Measurements from ENCODE around the gene KCNQ1OT1.

Gene KCNQ1OT1

DNA sequence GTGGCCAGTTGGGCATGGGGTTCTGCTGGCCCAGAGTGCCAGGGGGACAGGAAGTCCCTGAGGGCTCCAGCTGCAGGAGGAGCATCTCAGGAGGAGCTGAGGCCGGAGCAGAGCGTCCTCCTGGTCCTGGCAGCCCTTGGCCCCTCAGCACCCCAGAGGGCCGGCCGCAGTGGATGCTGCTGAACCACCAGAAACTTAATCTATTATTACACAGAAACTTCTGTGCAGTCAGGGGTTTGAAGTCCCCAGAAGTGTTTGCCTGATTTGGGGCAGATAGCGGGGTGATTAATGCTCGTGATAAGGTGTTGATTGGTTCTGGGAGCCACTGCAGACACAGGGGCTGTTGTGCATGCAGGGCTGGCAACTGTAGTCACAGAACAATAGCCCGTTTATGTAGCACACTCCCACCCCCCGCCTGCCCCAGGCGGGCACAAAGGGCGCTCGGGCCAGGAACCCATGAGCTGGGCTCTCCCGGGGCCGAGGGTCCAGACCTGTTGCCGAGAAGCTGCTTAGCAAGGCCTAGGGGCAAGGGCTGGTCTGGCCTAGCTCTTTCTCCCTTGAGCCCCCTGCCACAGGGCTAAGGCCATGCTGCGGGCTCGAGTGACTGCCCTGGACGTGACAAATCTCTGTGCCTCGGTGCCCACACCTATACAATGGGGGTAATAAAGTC lies 29.0 kb upstream of the KCNQ1OT1 start:
- H3K9ac ChIP-seq (ENCODE audit: low read length in 5 of 5) = no peak overlapping the region
- no peaks in the 10 kb centered on the region for H3K9me3 ChIP-seq (ENCODE audit: control insufficient read depth in 5 of 5, low read length in 5 of 5)
- H3K4me3 ChIP-seq (ENCODE audit: low read depth in 1 of 5, low read length in 5 of 5) = no peak overlapping the region
- peaks cover 0 to 40% (median 21%) of the 10 kb centered on the region in 5 donors for H3K4me1 ChIP-seq (ENCODE audit: control insufficient read depth in 5 of 5, insufficient read depth in 5 of 5, low read length in 5 of 5)
- no peaks in the 10 kb centered on the region for H3K27me3 ChIP-seq (ENCODE audit: control insufficient read depth in 5 of 5, insufficient read depth in 4 of 5, low read length in 5 of 5)
- no peaks in the 10 kb centered on the region for H3K36me3 ChIP-seq (ENCODE audit: control insufficient read depth in 5 of 5, insufficient read depth in 5 of 5, low read length in 5 of 5)
- H3K27ac ChIP-seq (ENCODE audit: low read depth, low read length) = no peak overlapping the region

DNA sequence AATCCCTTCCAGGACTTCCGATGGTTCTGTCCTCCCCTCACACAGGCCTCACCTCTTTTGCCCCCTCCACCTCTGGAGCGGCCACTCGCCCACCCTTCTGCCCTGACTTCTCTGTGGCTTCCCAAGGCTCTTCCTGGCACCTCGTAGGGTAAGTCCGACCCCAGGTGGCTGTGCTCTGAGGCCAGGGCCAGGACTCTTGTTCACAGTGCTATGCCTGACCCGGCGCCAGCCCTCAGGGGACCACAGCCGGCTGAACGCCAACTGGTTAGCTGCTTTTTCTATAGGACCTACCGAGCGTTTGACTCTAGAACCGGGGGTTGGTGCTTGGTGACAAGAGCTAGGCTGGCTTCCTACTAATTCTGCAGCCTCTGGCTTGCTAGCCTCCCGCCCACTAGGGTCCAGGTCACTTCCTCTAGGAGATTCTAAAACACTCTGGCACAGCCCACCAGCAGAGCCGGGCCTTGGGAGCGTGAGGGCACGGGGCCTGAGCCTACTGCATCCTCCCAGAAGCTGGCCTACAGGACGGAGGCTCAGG lies 28.4 kb upstream of the KCNQ1OT1 start:
- no peak overlapping the region for H3K27ac ChIP-seq (ENCODE audit: low read depth, low read length)
- no peaks in the 10 kb centered on the region for H3K9me3 ChIP-seq (ENCODE audit: control insufficient read depth in 5 of 5, low read length in 5 of 5)
- no peaks in the 10 kb centered on the region for H3K36me3 ChIP-seq (ENCODE audit: control insufficient read depth in 5 of 5, insufficient read depth in 5 of 5, low read length in 5 of 5)
- no peak overlapping the region for H3K9ac ChIP-seq (ENCODE audit: low read length in 5 of 5)
- H3K4me3 ChIP-seq (ENCODE audit: low read depth in 1 of 5, low read length in 5 of 5) = no peak overlapping the region
- peaks cover 0 to 40% (median 21%) of the 10 kb centered on the region in 5 donors for H3K4me1 ChIP-seq (ENCODE audit: control insufficient read depth in 5 of 5, insufficient read depth in 5 of 5, low read length in 5 of 5)
- H3K27me3 ChIP-seq (ENCODE audit: control insufficient read depth in 5 of 5, insufficient read depth in 4 of 5, low read length in 5 of 5) = no peaks in the 10 kb centered on the region

GRCh38 chr11:2726964-2727363 lies 27.2 kb upstream of the KCNQ1OT1 start:
- H3K36me3 ChIP-seq (ENCODE audit: control insufficient read depth in 5 of 5, insufficient read depth in 5 of 5, low read length in 5 of 5) = no peaks in the 10 kb centered on the region
- H3K27me3 ChIP-seq (ENCODE audit: control insufficient read depth in 5 of 5, insufficient read depth in 4 of 5, low read length in 5 of 5) = no peaks in the 10 kb centered on the region
- H3K4me1 ChIP-seq (ENCODE audit: control insufficient read depth in 5 of 5, insufficient read depth in 5 of 5, low read length in 5 of 5) = peaks cover 0 to 40% (median 21%) of the 10 kb centered on the region in 5 donors
- H3K27ac ChIP-seq (ENCODE audit: low read depth, low read length) = no peak overlapping the region
- H3K9ac ChIP-seq (ENCODE audit: low read length in 5 of 5) = no peak overlapping the region
- no peaks in the 10 kb centered on the region for H3K9me3 ChIP-seq (ENCODE audit: control insufficient read depth in 5 of 5, low read length in 5 of 5)
- H3K4me3 ChIP-seq (ENCODE audit: low read depth in 1 of 5, low read length in 5 of 5) = no peak overlapping the region

DNA sequence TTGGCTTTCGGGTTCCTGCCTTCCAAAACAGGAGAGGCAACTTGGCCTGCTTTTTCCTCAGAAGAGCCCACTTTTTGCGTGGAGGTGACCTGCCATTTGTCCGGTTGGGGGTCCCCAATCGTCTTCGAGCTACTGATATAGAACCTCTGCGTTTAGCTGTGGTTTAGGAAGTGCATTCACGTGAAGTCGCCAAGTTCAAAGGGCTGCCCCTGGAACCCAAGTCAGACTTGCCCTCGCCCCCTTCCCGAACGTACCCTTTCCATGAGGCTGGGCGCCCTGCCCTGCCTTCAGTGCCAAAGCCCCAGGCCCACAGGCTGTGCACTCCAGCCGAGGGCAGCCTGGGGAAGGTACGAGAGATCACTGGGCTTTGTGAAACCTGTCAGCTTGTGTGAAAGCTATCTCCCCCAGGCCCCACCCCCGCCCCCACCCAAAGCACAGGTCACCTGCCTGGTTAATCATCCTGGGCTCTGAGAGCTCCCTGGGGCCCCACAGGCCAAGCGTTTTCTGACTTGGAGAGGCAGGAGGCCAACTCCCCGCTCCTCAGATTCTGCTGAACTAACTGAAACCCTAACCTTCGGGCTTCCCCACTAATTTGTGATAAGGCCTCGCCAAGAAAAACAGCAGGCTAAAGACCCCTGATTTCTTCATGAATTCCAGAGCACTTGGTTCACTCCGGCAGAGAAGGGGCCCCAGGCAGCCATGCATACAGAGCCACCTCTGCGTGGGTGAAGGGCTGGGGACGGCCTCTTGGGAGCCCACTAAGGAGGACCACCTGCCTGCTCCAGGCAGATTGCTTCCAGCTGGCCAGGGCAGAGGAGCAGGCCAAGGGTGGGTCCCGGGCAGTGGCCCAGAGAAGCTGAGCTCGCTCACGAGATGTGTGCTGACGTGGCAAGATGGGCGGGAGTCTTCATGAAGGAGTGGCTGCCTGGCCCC lies 25.8 kb upstream of the KCNQ1OT1 start:
- no peak overlapping the region for H3K4me3 ChIP-seq (ENCODE audit: low read depth in 1 of 5, low read length in 5 of 5)
- no peak overlapping the region for H3K27ac ChIP-seq (ENCODE audit: low read depth, low read length)
- H3K36me3 ChIP-seq (ENCODE audit: control insufficient read depth in 5 of 5, insufficient read depth in 5 of 5, low read length in 5 of 5) = no peaks in the 10 kb centered on the region
- peak overlapping the region in 1 of 5 donors; percentile 13 for H3K9ac ChIP-seq (ENCODE audit: low read length in 5 of 5)
- no peaks in the 10 kb centered on the region for H3K9me3 ChIP-seq (ENCODE audit: control insufficient read depth in 5 of 5, low read length in 5 of 5)
- H3K4me1 ChIP-seq (ENCODE audit: control insufficient read depth in 5 of 5, insufficient read depth in 5 of 5, low read length in 5 of 5) = peaks cover 0 to 30% (median 12%) of the 10 kb centered on the region in 5 donors
- no peaks in the 10 kb centered on the region for H3K27me3 ChIP-seq (ENCODE audit: control insufficient read depth in 5 of 5, insufficient read depth in 4 of 5, low read length in 5 of 5)

GRCh38 chr11:2724653-2725367 lies 25.0 kb upstream of the KCNQ1OT1 start:
- Histone ChIP-seq H3K9me3 (ENCODE audit: control insufficient read depth in 5 of 5, low read length in 5 of 5) (no peaks in the 10 kb centered on the region), H3K36me3 (ENCODE audit: control insufficient read depth in 5 of 5, insufficient read depth in 5 of 5, low read length in 5 of 5) (no peaks in the 10 kb centered on the region), H3K4me3 (ENCODE audit: low read depth in 1 of 5, low read length in 5 of 5) (no peak overlapping the region), H3K27me3 (ENCODE audit: control insufficient read depth in 5 of 5, insufficient read depth in 4 of 5, low read length in 5 of 5) (no peaks in the 10 kb centered on the region), H3K9ac (ENCODE audit: low read length in 5 of 5) (no peak overlapping the region), H3K27ac (ENCODE audit: low read depth, low read length) (no peak overlapping the region), H3K4me1 (ENCODE audit: control insufficient read depth in 5 of 5, insufficient read depth in 5 of 5, low read length in 5 of 5) (peaks cover 0 to 22% (median 8%) of the 10 kb centered on the region in 5 donors)

GRCh38 chr11:2724104-2724503 lies 24.3 kb upstream of the KCNQ1OT1 start:
- Histone ChIP-seq H3K4me3 (ENCODE audit: low read depth in 1 of 5, low read length in 5 of 5) (no peak overlapping the region), H3K27me3 (ENCODE audit: control insufficient read depth in 5 of 5, insufficient read depth in 4 of 5, low read length in 5 of 5) (no peaks in the 10 kb centered on the region), H3K4me1 (ENCODE audit: control insufficient read depth in 5 of 5, insufficient read depth in 5 of 5, low read length in 5 of 5) (peaks cover 0 to 22% (median 8%) of the 10 kb centered on the region in 5 donors), H3K9ac (ENCODE audit: low read length in 5 of 5) (no peak overlapping the region), H3K9me3 (ENCODE audit: control insufficient read depth in 5 of 5, low read length in 5 of 5) (no peaks in the 10 kb centered on the region), H3K27ac (ENCODE audit: low read depth, low read length) (no peak overlapping the region), H3K36me3 (ENCODE audit: control insufficient read depth in 5 of 5, insufficient read depth in 5 of 5, low read length in 5 of 5) (no peaks in the 10 kb centered on the region)

- Histone ChIP-seq H3K4me3 (ENCODE audit: low read depth in 1 of 5, low read length in 5 of 5) (no peak overlapping the region), H3K27ac (ENCODE audit: low read depth, low read length) (no peak overlapping the region), H3K9ac (ENCODE audit: low read length in 5 of 5) (no peak overlapping the region), H3K27me3 (ENCODE audit: control insufficient read depth in 5 of 5, insufficient read depth in 4 of 5, low read length in 5 of 5) (no peaks in the 10 kb centered on the region), H3K9me3 (ENCODE audit: control insufficient read depth in 5 of 5, low read length in 5 of 5) (no peaks in the 10 kb centered on the region), H3K36me3 (ENCODE audit: control insufficient read depth in 5 of 5, insufficient read depth in 5 of 5, low read length in 5 of 5) (no peaks in the 10 kb centered on the region), H3K4me1 (ENCODE audit: control insufficient read depth in 5 of 5, insufficient read depth in 5 of 5, low read length in 5 of 5) (peaks cover 0 to 19% (median 8%) of the 10 kb centered on the region in 5 donors)
Measured at GRCh38 chr11:2722955-2723354, 23.2 kb upstream of the KCNQ1OT1 start.

GRCh38 chr11:2721210-2721916 lies 21.6 kb upstream of the KCNQ1OT1 start:
- no peak overlapping the region for H3K27ac ChIP-seq (ENCODE audit: low read depth, low read length)
- H3K9me3 ChIP-seq (ENCODE audit: control insufficient read depth in 5 of 5, low read length in 5 of 5) = no peaks in the 10 kb centered on the region
- no peaks in the 10 kb centered on the region for H3K36me3 ChIP-seq (ENCODE audit: control insufficient read depth in 5 of 5, insufficient read depth in 5 of 5, low read length in 5 of 5)
- H3K4me3 ChIP-seq (ENCODE audit: low read depth in 1 of 5, low read length in 5 of 5) = no peak overlapping the region
- H3K27me3 ChIP-seq (ENCODE audit: control insufficient read depth in 5 of 5, insufficient read depth in 4 of 5, low read length in 5 of 5) = no peaks in the 10 kb centered on the region
- H3K9ac ChIP-seq (ENCODE audit: low read length in 5 of 5) = no peak overlapping the region
- peaks cover 0 to 15% (median 3%) of the 10 kb centered on the region in 5 donors for H3K4me1 ChIP-seq (ENCODE audit: control insufficient read depth in 5 of 5, insufficient read depth in 5 of 5, low read length in 5 of 5)

DNA sequence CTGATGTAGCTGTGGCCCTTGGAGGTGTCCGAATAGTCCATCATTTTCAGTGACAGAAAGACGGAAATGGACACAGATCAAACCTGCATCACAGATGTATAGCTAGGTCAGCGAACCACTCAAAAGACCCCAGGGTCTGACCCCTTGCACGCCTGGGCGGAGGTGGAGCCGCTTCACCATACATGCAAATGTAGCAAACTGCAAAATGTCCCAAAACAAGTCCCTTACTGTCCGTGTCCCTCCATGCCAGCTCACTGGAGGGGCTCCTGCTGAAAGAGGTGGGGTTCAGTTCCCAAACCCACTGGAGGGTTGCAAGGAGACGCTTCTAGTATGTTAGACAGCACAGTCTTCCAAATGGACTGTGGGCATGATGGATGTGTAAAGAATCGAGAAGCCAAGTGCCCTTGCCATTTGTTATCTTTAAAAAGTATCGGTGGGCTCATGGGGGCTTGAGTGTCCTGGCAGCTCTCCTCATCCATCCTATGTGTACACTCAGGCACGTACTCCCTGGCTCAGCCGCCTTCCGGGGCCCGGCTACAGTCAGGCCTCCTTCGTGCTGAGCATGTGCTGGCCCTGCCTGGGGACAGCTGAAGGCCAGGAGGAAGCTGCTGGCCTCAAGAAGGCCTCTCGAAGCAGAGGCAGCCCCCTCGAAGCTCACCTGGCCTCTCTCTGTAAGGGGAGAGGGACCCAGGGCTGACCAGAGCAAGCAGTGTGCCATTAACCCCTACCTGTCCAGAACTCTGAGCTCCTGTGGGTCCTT lies 20.2 kb upstream of the KCNQ1OT1 start:
- Histone ChIP-seq H3K27me3 (ENCODE audit: control insufficient read depth in 5 of 5, insufficient read depth in 4 of 5, low read length in 5 of 5) (no peaks in the 10 kb centered on the region), H3K9ac (ENCODE audit: low read length in 5 of 5) (no peak overlapping the region), H3K9me3 (ENCODE audit: control insufficient read depth in 5 of 5, low read length in 5 of 5) (no peaks in the 10 kb centered on the region), H3K4me3 (ENCODE audit: low read depth in 1 of 5, low read length in 5 of 5) (no peak overlapping the region), H3K36me3 (ENCODE audit: control insufficient read depth in 5 of 5, insufficient read depth in 5 of 5, low read length in 5 of 5) (no peaks in the 10 kb centered on the region), H3K27ac (ENCODE audit: low read depth, low read length) (no peak overlapping the region), H3K4me1 (ENCODE audit: control insufficient read depth in 5 of 5, insufficient read depth in 5 of 5, low read length in 5 of 5) (peaks cover 0 to 11% (median 5%) of the 10 kb centered on the region in 5 donors)

All from subcutaneous abdominal adipose tissue (tissue), 5 donors.